ENCODE measurements around the gene LRRC46.

Gene LRRC46

GRCh38 chr17:47831003-47831933 is at the start of gene LRRC46, which contains the start of gene MRPL10:
Gene LRRC46, plus strand, starts transcription at chr17:47831670. Its CDS starts 320 bp downstream, at chr17:47831990.
Gene MRPL10, minus strand, starts transcription at chr17:47831541. Its CDS starts 30 bp downstream, at chr17:47831511.
- peak; percentile 94 for DNase-seq

GRCh38 chr17:47785538-47786123 is 45.8 kb upstream of the LRRC46 start:
- no peak for DNase-seq

GRCh38 chr17:47789611-47790561 is 41.6 kb upstream of the LRRC46 start:
- peak; percentile 40 for DNase-seq

GRCh38 chr17:47791025-47791424 is 40.4 kb upstream of the LRRC46 start:
- DNase-seq = no peak

- DNase-seq = no peak
Observed at GRCh38 chr17:47792457-47792856, 39.0 kb upstream of the LRRC46 start.

- no peak for DNase-seq
Observed at GRCh38 chr17:47792979-47793378, 38.5 kb upstream of the LRRC46 start.

GRCh38 chr17:47797797-47798196 is 33.7 kb upstream of the LRRC46 start:
- DNase-seq = no peak

GRCh38 chr17:47800686-47801085 is 30.8 kb upstream of the LRRC46 start:
- no peak for DNase-seq

GRCh38 chr17:47801176-47801765 is 30.2 kb upstream of the LRRC46 start:
- DNase-seq = no peak

- no peak for DNase-seq
Observed at GRCh38 chr17:47801906-47802305, 29.6 kb upstream of the LRRC46 start.

GRCh38 chr17:47802341-47803022 is 29.0 kb upstream of the LRRC46 start:
- DNase-seq = peak; percentile 24

GRCh38 chr17:47803201-47803600 is 28.3 kb upstream of the LRRC46 start:
- no peak for DNase-seq

GRCh38 chr17:47803751-47804150 is 27.7 kb upstream of the LRRC46 start:
- DNase-seq = no peak

- DNase-seq = no peak
Observed at GRCh38 chr17:47804461-47804860, 27.0 kb upstream of the LRRC46 start.

- no peak for DNase-seq
Observed at GRCh38 chr17:47806026-47806912, 25.2 kb upstream of the LRRC46 start.

GRCh38 chr17:47806913-47807255 is 24.6 kb upstream of the LRRC46 start:
- no peak for DNase-seq

GRCh38 chr17:47807421-47807820 is 24.0 kb upstream of the LRRC46 start:
- DNase-seq = no peak

GRCh38 chr17:47808036-47808829 is 23.2 kb upstream of the LRRC46 start:
- no peak for DNase-seq

- DNase-seq = no peak
Observed at GRCh38 chr17:47808830-47809480, 22.5 kb upstream of the LRRC46 start.
